ENCODE results near the gene KRT9. TPM values are rescaled to one million over a fixed set of nuclear protein-coding genes. Genes with fewer than 3 reads are reported as not detected.

KRT9 gene
- total and polyA plus RNA-seq, 2 experiments from 2014 or later = not detected

- no peak overlapping the region for H3K4me3 ChIP-seq
- 80% methylated on average over 3 of the region's 3 CpGs for WGBS (ENCODE audit: low lambda C conversion rate, missing lambda C conversion rate)
- no peaks in the 10 kb centered on the region for H3K9me2 ChIP-seq (replicated peaks; ENCODE audit: insufficient read depth)
- no peaks in the 10 kb centered on the region for H3K36me3 ChIP-seq (replicated peaks; ENCODE audit: insufficient read depth, low read depth)
- H3K4me2 ChIP-seq = no peak overlapping the region
- no peaks in the 10 kb centered on the region for H4K20me1 ChIP-seq (ENCODE audit: insufficient read depth, poor library complexity, severe bottlenecking)
- no peak for DNase-seq (ENCODE audit: low spot score)
- H3K79me2 ChIP-seq = no peaks in the 10 kb centered on the region
- H3K4me1 ChIP-seq (ENCODE audit: insufficient read depth) = no peaks in the 10 kb centered on the region
- H3K27me3 ChIP-seq = no peaks in the 10 kb centered on the region
- TF ChIP-seq EZH2phosphoT487 (IDR thresholded peaks at IDR 0.05; ENCODE audit: low read depth, severe bottlenecking, unreplicated experiment) (no peak), EZH2 (IDR thresholded peaks at IDR 0.05; ENCODE audit: borderline replicate concordance) (no peak), CTCF (IDR thresholded peaks at IDR 0.05; ENCODE audit: poor library complexity) (no peak)
- no peak overlapping the region for H2AFZ ChIP-seq
- no peaks in the 10 kb centered on the region for H3K9me3 ChIP-seq (ENCODE audit: low read depth)
- H3K27ac ChIP-seq = no peak overlapping the region
These were observed 22.6 kb upstream of the KRT9 start for GRCh38 chr17:41594363-41594915.

GRCh38 chr17:41593306-41593981 is 21.6 kb upstream of the KRT9 start:
- H3K79me2 ChIP-seq = no peaks in the 10 kb centered on the region
- no peaks in the 10 kb centered on the region for H3K4me1 ChIP-seq (ENCODE audit: insufficient read depth)
- 67% methylated on average over 8 of the region's 8 CpGs for WGBS (ENCODE audit: low lambda C conversion rate, missing lambda C conversion rate)
- no peaks in the 10 kb centered on the region for H4K20me1 ChIP-seq (ENCODE audit: insufficient read depth, poor library complexity, severe bottlenecking)
- no peak overlapping the region for H3K27ac ChIP-seq
- no peak for DNase-seq (ENCODE audit: low spot score)
- no peaks in the 10 kb centered on the region for H3K27me3 ChIP-seq
- no peaks in the 10 kb centered on the region for H3K9me2 ChIP-seq (replicated peaks; ENCODE audit: insufficient read depth)
- H3K4me2 ChIP-seq = no peak overlapping the region
- no peak overlapping the region for H3K4me3 ChIP-seq
- no peak for TF ChIP-seq CTCF (IDR thresholded peaks at IDR 0.05; ENCODE audit: poor library complexity)
- no peak for TF ChIP-seq EZH2 (IDR thresholded peaks at IDR 0.05; ENCODE audit: borderline replicate concordance)
- no peak for TF ChIP-seq EZH2phosphoT487 (IDR thresholded peaks at IDR 0.05; ENCODE audit: low read depth, severe bottlenecking, unreplicated experiment)
- no peaks in the 10 kb centered on the region for H3K36me3 ChIP-seq (replicated peaks; ENCODE audit: insufficient read depth, low read depth)
- H2AFZ ChIP-seq = no peak overlapping the region
- no peaks in the 10 kb centered on the region for H3K9me3 ChIP-seq (ENCODE audit: low read depth)

GRCh38 chr17:41592601-41593305 is 20.9 kb upstream of the KRT9 start:
- no peaks in the 10 kb centered on the region for H3K36me3 ChIP-seq (replicated peaks; ENCODE audit: insufficient read depth, low read depth)
- H3K9me2 ChIP-seq (replicated peaks; ENCODE audit: insufficient read depth) = no peaks in the 10 kb centered on the region
- no peak for DNase-seq (ENCODE audit: low spot score)
- H2AFZ ChIP-seq = no peak overlapping the region
- 78% methylated on average over 12 of the region's 12 CpGs for WGBS (ENCODE audit: low lambda C conversion rate, missing lambda C conversion rate)
- H3K9me3 ChIP-seq (ENCODE audit: low read depth) = no peaks in the 10 kb centered on the region
- H3K4me1 ChIP-seq (ENCODE audit: insufficient read depth) = no peaks in the 10 kb centered on the region
- no peaks in the 10 kb centered on the region for H3K79me2 ChIP-seq
- H3K4me2 ChIP-seq = no peak overlapping the region
- TF ChIP-seq EZH2phosphoT487 (IDR thresholded peaks at IDR 0.05; ENCODE audit: low read depth, severe bottlenecking, unreplicated experiment) (no peak), EZH2 (IDR thresholded peaks at IDR 0.05; ENCODE audit: borderline replicate concordance) (no peak), CTCF (IDR thresholded peaks at IDR 0.05; ENCODE audit: poor library complexity) (no peak)
- H3K27ac ChIP-seq = no peak overlapping the region
- H4K20me1 ChIP-seq (ENCODE audit: insufficient read depth, poor library complexity, severe bottlenecking) = no peaks in the 10 kb centered on the region
- no peak overlapping the region for H3K4me3 ChIP-seq
- no peaks in the 10 kb centered on the region for H3K27me3 ChIP-seq

All from hepatocyte (in vitro differentiated cells).